HG02852 (cell line): ENCODE measurements around the gene PLAU.
"Not testable (repeated sequence)": the region's sequence is repeated elsewhere in the genome, so short reads cannot be mapped to it uniquely, and the experiment has no call there.

Experiments used
- ATAC-seq: cut with Tn5 transposase; IDR thresholded peaks from one replicate; pipeline ENCODE4 v1.9.1; 2021; ENCODE audit warnings: mild to moderate bottlenecking, moderate library complexity; ENCODE audit not compliant: unreplicated experiment

Gene PLAU

DNA sequence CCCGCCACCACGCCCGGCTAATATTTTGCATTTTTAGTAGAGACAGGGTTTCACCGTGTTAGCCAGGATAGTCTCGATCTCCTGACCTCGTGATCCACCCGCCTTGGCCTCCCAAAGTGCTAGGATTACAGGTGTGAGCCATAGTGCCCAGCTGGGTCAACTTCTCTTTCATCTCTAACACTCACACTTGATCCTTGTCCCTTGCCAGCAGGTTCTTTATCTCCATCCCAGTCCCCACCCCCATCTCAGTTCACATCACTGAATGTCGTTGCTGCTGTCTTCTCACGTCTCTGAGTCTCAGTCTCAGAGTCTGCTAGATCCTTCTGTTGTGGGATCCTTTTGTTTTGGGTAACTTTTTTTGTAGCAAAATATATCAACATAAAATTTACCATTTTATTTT, 15.6 kb upstream of the PLAU start:
- not testable (repeated sequence) for ATAC-seq

DNA sequence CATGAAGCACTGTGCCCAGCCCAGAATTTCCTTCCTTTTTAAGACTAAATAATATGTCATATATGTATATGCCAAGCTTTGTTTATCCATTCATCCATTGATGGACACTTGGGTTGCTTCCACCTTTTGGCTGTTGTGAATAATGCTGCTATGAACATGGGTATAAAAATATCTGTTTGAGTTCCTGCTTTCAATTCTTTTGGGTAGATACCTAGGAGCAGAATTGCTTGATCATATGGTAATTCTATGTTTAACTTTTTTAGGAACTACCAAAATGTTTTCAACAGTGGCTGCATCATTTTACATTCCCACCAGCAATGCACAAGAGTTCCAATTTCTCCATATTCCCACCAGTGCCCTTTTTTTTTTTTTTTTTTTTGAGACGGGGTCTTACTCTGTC, 13.2 kb upstream of the PLAU start:
- ATAC-seq = no peak

DNA sequence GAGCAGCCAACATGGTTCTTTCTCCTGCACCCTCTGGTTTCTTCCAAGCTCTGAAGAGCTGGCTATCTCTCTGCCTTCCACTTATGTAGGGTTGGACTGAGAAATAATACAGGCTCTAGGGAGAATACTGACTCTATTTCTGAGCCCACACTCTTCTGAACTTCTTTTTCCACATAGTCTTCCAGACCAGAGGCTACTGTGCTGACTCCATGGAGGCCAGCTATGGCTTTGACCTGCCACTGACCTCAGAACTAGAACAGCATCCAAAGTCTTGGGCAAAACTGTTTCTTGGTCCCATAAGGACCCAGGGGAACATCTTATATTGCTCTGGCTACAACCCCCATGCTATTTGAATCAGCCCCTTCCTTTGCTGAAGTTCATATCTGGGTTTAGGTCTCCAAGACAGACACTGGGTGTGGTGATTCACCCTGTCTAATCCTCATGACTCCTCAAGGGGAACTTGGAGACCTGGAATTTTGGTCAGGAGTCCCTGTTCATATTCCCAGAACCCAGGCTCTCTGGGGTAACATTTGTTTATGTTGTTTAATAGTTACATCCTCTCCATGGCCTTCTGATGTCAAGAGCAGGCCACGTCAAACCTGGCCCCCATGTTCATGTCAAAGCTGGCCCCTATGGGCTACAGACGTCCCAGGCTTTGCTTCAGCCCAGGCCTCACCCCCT, 12.1 kb upstream of the PLAU start:
- ATAC-seq = no peak

DNA sequence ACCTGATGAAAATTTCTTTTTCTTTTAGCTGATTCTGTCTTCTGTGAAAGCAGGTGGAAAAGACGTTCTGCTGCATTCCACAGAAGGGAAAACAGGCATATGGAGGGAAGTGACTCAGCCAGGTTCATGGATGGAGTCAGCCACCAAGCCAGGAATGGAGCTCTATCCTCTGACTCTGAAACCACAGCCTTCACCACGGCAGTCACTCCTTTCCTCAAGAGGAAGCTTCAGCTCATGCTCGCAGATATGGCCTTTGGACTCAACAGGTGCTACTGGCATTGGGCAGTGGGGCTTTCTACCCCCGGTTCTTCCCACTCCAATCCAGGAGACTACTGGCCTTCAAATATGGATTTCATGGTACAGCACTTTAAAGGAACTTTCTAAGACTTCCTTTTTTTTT, 11.5 kb upstream of the PLAU start:
- no peak for ATAC-seq

DNA sequence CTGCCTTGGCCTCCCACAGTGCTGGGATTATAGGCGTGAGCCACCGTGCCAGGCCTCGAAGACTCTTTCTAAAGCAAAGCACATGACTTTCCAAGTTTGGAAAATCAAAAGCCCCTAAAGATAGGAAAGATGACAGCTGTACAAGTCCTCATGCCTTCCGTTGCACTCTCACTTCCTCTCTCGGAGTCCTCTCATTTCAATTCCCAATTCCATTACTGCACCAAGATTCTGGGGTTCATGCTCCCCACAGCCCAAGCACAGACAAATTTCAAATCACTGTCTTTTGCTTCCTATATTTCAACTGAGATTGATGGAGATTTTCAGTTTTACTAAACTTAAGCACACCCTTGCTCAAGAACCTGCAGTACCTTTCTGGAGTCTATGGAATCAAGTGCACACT, 10.9 kb upstream of the PLAU start:
- ATAC-seq = no peak

DNA sequence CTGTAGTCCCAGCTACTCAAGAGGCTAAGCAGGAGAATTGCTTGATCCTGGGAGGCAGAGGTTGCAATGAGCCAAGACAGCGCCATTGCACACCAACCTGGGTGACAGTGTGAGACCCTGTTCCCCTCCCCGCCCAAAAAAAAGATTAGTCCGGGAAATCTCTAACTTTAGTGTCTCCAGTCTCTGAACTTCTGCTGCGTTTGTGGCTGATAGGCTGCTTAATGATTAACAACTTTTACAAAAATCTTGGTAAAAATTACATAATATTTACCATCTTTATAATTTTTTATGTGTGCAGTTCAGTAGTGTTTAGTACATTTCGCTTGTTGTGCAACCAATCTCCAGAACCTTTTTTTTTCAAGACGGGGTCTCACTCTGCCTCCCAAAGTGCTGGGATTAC, 9.7 kb upstream of the PLAU start:
- ATAC-seq = no peak

DNA sequence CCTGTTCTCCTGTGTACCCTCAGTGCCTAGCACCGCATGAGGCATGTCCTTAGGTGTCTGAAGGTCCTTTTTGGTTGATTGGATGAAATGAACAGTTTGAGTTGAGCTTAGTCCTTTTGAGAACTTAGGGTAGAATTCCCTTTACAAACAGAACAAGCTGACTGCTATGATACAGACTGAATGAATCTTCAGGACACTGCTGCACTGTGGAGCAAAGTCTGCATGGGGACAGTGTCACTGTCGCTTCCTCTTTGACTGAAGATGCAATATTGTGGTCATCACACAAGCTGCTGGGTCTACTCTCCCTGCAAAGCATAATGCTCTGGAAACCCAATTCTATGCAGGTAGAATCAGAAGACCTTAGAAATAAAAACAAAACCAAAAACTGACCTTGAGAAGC, 8.6 kb upstream of the PLAU start:
- ATAC-seq = no peak

DNA sequence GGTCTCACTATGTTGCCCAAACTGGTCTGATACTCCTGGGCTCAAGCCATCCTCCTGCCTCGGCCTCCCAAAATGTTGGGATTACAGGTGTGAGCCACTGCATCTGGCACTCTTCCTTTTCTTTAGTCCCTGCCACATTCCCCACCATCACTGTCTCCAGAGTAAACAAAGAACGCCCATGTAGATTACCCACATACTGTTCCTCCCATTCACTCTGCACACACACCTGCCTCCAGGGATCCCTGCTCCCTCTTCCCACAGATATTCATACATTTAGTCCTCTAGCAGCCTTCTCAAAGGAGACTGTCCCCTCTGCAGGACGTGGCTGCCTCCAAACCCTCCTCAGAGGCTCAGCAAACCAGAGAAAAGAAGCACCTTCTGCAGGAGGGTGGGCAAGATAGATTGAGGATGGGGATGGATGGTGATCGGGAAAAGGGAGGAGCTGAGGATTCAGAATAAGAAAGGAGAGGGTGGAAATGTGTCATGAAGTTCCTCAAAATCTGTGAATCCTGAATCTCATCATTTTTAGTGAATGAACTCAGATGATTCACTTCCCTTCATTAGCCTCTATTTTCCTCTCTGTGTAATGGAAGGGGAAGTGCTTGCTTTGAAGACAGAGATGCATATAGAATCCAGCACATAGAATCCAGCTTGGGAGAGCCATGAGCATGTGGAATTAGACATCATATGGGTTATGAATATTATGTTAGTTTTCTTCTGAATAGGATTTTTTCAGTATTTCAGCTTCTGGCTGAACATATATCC, 5.5 kb upstream of the PLAU start:
- no peak for ATAC-seq

DNA sequence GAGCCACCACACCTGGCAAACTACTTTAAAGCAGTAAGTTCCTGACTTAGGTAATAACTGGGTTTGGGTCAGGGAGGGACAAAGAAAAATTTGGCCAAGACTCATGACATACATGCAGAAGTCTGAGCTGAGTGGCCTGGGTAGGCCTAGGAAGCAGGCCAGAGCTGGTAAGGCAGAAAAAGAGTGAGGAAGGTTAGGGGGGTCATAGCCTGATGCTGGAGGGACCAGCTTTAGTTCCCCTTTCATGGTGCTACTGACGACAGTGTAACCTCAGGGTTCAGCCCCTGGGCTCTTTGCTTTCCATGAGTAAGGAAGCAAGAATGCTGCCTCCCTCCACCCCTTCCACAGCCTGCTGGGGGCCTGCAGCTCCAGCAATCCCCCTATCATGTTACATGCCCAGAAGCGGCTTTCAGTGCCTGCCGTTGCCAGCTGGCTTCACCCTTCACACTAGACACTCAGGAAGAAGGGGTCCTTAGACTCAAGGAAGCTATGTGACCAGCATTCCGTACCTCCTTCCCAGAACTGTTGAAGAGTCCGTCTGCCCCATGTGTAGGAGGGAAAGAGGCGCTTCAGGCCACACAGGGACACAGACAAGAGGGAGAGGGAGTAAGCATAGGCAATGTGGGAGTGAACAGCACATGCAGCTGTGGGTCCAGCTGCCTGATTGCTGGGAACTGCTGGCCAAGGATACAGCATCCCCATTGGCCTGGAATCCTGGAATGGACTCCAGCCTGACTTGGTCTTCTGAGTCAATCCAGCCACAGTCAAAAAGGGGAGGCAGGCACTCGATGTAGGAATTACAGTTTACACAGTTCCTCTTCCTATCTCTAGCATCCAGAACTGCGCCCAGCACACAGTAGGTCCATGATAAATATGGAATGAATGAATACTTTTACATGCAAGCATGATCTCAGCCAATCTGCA, 4.1 kb upstream of the PLAU start:
- ATAC-seq = no peak

DNA sequence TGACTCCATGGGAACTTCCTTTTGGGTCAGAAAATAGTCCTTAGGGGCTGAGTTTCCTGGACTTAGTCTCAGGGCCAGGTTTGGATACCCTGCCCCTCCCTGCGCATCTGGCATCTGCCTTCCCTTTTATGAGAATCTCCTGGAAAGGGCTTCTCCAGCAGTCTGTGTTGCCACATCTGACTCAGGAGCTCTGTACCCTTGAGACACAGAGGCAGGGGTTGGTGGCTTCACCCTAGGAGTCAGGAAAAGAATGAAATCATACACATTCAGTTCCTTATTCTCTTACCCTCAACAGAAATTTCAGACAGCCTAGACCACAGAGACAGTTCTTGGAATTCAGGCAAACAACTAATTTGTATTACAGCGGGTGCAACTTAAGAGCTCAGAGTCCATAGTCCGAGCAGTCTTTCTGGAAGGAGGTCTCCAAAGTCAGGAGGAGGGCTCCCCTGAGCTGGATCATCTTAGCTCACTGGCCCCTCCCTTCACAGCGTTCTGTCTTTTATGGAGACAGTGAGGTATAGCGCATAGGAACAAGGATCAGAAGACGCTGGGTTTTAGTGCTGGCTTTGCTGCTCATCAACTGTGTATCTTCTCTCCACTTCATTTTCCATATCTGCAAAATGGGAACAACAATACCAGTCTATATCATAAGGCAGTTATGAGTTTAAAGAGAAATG, 3.0 kb upstream of the PLAU start:
- no peak for ATAC-seq

DNA sequence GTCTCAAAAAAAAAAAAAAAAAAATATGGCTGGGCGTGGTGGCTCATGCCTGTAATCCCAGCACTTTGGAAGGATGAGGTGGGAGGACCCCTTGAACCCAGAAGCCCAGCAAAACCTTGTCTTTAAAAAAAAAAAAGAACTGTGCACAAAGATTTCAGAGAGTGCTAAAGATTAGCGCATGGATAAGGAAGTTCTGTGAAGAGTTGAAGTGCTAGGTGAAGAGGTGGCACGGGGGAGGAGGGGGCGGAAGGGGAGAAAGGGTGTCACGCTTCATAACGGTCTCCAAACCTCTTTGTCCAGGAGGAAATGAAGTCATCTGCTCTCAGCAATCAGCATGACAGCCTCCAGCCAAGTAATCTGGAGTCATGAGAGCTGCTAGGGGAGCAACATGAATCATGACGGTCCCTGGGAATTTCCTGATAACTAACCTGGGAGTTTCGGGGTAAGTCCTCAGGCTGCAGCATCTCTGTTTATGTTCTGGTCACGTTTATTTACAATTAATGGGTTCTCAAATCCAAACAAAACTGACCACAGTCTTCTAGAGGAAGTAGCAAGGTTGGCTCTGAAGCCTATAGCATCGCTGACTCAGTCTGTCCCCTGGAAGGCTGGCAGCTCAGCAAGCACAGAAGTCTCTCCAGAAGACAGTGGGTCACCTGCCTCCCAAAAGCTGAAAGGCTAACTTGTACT, 1.9 kb upstream of the PLAU start:
- peak; percentile 58 for ATAC-seq

DNA sequence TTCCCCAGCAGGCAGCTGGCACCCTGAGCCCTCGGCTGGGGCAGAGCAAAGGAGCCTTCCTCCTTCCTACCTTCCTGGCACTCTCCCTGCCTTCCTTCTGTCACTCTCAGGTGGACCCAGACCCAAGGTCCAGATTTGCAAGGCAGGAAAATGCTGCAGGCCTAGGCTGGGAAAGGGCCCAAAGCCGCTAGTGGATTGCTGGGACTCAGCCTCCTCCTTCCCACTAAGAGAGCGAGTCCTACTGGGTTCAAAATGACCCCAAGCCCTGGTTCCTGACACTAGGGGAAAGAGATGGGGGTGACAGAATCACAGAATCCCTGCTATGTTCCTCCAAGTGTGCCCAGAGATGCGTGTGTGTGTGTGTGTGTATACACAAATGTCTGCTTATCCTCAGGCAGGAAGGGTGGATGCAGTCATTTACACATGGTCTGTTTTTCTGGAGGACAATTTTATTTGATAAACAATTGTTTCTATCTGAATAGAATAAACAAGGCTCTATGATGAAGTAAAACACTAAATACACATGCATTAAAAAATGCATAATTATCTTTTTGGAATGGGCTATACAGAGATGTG, 1.3 kb upstream of the PLAU start:
- ATAC-seq = no peak

DNA sequence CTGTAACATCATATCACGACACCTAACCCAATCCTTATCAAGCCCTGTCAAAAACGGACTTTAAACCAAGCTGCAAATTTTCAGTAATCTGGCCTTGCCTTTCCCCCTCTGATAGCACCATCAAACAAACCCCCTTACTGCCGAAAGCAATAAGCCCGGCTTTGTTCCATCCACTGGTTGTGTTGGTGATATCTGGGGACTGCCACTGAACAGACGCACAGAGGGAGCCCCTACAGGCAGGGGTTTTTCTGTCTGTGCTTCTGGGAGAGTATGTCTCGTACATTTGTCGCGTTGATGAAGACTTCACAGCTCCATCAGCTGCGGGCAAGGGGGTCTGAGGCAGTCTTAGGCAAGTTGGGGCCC, 550 bp upstream of the PLAU start:
- no peak for ATAC-seq

DNA sequence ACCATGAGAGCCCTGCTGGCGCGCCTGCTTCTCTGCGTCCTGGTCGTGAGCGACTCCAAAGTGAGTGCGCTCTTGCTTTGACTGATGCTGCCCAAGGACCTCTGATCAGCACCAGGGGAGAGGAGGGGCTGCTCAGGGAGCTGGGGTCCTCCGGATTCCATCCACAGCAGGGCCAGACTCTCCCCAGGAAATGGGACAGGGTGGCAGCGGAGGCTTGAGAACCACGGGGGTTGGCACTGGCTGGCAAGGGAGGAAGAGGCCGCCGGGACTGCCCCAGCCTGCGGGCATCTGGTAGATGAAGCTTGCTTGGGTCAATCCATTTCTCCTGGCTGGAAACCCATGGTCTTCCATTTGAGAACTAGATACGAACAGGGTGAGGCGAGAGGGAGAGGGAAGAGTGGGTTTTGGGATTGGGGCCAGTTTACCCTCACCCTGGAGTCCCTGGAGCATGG, 647 bp downstream of the PLAU start:
- no peak for ATAC-seq

DNA sequence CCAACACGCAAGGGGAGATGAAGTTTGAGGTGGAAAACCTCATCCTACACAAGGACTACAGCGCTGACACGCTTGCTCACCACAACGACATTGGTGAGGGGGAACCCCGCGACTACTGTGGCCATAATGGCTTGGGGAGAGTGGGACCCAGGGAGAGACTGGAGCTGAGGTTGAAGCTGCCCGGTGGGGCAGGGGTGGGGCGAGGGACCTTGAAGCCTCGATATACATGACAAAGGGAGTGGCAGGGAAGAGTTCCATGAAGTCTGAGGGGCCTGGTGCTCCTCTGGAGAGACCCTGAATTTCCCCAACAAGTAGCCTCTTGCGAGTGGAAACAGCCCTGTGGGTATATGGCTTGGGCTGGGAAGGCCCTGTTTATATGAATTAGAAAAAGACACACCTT, 3.1 kb downstream of the PLAU start:
- ATAC-seq = no peak

DNA sequence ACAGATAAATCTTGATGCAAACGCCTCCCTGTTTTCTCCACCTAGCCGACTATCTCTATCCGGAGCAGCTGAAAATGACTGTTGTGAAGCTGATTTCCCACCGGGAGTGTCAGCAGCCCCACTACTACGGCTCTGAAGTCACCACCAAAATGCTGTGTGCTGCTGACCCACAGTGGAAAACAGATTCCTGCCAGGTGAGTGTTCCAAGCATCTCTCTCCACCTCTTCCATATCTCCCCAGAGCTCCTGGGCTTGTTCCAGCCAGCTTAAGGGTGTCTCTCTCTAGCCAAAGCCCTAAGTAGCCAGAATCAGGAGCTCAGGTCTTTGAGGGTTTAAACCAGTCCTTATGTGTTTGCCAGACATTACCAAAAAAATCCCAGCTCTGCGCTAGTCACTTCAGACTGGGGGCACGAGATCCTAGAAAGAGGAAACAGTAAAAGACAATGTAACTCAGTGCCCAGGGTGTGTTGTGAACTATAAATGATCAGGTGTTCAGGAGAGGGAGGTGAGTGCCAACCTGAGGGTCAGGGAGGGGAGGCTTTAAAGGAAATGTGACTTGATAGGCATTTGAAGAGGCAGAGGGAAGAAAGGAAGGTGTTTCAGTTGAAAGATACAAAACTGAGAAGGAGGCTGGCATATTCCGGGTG, 4.4 kb downstream of the PLAU start:
- ATAC-seq = no peak

DNA sequence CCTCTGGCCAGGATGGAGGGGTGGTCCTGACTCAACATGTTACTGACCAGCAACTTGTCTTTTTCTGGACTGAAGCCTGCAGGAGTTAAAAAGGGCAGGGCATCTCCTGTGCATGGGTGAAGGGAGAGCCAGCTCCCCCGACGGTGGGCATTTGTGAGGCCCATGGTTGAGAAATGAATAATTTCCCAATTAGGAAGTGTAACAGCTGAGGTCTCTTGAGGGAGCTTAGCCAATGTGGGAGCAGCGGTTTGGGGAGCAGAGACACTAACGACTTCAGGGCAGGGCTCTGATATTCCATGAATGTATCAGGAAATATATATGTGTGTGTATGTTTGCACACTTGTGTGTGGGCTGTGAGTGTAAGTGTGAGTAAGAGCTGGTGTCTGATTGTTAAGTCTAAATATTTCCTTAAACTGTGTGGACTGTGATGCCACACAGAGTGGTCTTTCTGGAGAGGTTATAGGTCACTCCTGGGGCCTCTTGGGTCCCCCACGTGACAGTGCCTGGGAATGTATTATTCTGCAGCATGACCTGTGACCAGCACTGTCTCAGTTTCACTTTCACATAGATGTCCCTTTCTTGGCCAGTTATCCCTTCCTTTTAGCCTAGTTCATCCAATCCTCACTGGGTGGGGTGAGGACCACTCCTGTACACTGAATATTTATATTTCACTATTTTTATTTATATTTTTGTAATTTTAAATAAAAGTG, 6.0 kb downstream of the PLAU start:
- ATAC-seq = no peak

DNA sequence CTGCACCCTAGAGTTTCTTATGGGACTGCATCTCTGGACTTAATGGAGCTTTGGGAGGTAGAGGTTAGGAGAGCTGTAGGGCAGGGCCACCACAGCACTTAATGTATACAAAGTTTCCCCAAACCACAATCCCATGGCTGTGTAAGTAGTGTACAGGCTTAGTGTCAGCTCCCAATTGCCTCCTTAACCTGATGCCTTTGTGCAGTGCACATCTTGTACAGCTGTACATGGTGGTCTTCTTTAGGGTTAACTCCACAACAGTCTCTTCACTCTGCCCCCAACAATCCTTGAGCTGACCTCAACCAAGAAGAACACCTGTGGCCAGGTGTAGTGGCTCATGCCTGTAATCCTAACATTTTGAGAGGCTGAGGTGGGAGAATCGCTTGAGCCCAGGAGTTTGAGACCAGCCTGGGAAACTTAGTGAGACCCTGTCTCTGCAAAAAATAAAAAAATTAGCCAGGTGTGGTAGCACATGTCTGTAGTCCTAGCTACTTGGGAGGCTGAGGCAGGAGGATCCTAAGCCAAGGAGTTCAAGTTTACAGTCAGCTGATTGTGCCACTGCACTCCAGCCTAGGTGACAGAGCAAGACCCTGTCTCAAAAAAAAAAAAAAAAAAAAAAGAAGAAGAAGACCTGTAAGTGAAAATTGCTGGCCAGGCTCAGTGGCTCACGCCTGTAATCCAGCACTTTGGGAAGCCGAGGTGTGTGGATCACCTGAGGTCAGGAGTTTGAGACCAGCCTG, 6.8 kb downstream of the PLAU start:
- ATAC-seq = no peak
